Fibroblast of pulmonary artery (primary cell): Measurements from ENCODE around the gene ISL2.

Experiments used
- DNase-seq: peaks from one replicate; pipeline ENCODE4 v3.0.0-alpha.2; 2010; ENCODE audit warnings: low read depth
- H3K4me3 ChIP-seq: replicated peaks from 2 replicates; pipeline ENCODE4 v1.5.1; 2011; ENCODE audit warnings: low read depth, mild to moderate bottlenecking, control low read depth, low read length, moderate library complexity
- CTCF ChIP-seq: IDR thresholded peaks from 2 replicates; pipeline ENCODE4 v1.5.1; 2011; ENCODE audit warnings: mild to moderate bottlenecking, control low read depth, low read length, inconsistent platforms; ENCODE audit errors: missing control alignments

Gene ISL2

GRCh38 chr15:76320012-76320411 lies 16.6 kb upstream of the ISL2 start:
- H3K4me3 ChIP-seq = no peak overlapping the region
- TF ChIP-seq CTCF = no peak
- DNase-seq = no peak

- no peak for TF ChIP-seq CTCF
- DNase-seq = no peak
- H3K4me3 ChIP-seq = no peak overlapping the region
These were observed 15.4 kb upstream of the ISL2 start for GRCh38 chr15:76321171-76321570.

GRCh38 chr15:76321602-76322001 lies 15.0 kb upstream of the ISL2 start:
- DNase-seq = no peak
- TF ChIP-seq CTCF = no peak
- H3K4me3 ChIP-seq = no peak overlapping the region

GRCh38 chr15:76324066-76324465 lies 12.5 kb upstream of the ISL2 start:
- TF ChIP-seq CTCF = no peak
- no peak overlapping the region for H3K4me3 ChIP-seq
- no peak for DNase-seq

GRCh38 chr15:76325704-76326103 lies 10.9 kb upstream of the ISL2 start:
- DNase-seq = no peak
- H3K4me3 ChIP-seq = no peak overlapping the region
- no peak for TF ChIP-seq CTCF

- DNase-seq = no peak
- no peak for TF ChIP-seq CTCF
- no peak overlapping the region for H3K4me3 ChIP-seq
These were observed 9.1 kb upstream of the ISL2 start for GRCh38 chr15:76327191-76328105.
